ENCODE measurements around the gene PPP4C. TPM values are rescaled to one million over a fixed set of nuclear protein-coding genes. Genes with fewer than 3 reads are reported as not detected.
"Not testable (repeated sequence)": the region's sequence is repeated elsewhere in the genome, so short reads cannot be mapped to it uniquely, and the experiment has no call there.

PPP4C gene
- total RNA-seq, 1 donor from 2014 or later: 98.4 TPM

DNA sequence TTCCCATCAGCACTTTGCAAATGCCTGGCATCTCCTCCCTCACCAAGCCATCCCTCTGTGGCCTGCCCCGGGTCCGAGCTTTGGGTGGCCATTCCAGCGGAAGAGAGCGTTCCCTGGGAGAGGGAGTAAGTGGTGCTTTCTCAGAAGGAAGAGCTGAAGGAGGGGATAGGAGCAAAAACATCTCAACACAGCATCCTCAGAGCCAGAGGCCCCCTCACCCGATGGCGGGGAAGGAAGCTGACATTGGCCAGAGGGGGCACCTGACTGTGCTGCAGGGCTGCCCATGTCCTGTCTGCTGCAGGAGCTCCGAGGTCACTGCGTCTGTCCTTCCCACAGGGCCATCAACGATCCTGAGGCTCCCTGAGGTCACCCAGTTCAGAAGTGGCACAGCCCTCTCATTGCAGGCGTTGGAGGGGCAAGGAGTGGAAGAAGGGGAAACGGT, 44.3 kb upstream of the PPP4C start:
- no peak for DNase-seq (ENCODE audit: low read depth)
- no peak overlapping the region for H3K4me3 ChIP-seq (ENCODE audit: low read depth, low read length)
- TF ChIP-seq, protein P1, sequence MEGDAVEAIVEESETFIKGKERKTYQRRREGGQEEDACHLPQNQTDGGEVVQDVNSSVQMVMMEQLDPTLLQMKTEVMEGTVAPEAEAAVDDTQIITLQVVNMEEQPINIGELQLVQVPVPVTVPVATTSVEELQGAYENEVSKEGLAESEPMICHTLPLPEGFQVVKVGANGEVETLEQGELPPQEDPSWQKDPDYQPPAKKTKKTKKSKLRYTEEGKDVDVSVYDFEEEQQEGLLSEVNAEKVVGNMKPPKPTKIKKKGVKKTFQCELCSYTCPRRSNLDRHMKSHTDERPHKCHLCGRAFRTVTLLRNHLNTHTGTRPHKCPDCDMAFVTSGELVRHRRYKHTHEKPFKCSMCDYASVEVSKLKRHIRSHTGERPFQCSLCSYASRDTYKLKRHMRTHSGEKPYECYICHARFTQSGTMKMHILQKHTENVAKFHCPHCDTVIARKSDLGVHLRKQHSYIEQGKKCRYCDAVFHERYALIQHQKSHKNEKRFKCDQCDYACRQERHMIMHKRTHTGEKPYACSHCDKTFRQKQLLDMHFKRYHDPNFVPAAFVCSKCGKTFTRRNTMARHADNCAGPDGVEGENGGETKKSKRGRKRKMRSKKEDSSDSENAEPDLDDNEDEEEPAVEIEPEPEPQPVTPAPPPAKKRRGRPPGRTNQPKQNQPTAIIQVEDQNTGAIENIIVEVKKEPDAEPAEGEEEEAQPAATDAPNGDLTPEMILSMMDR (conservative IDR thresholded peaks at IDR 0.05; ENCODE audit: low read depth, low read length): no peak

GRCh38 chr16:30032083-30032819, 43.5 kb upstream of the PPP4C start:
- TF ChIP-seq, protein P1 (conservative IDR thresholded peaks at IDR 0.05; ENCODE audit: low read depth, low read length): peak; percentile 91
- no peak for DNase-seq (ENCODE audit: low read depth)
- H3K4me3 ChIP-seq (ENCODE audit: low read depth, low read length): no peak overlapping the region

DNA sequence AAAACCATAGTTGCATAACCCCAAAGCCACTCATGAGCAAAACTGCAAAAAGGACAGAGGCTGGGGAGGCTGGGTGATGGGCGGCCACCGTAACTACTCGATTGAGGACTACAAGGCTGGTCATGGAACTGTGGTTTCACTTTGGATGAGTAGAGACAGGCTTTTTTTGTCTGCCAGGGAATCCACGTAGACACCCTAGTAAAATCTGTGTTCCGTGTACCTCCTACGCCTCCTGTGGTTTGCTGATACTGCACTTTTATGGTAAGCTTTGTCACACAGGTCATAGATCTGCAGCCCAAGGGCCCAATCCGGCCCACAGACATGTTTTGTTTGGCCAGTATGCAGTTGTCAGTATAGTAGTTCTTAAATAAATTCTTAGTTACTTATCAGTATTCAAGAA, 42.5 kb upstream of the PPP4C start:
- TF ChIP-seq, protein P1 (conservative IDR thresholded peaks at IDR 0.05; ENCODE audit: low read depth, low read length): no peak
- DNase-seq (ENCODE audit: low read depth): no peak
- H3K4me3 ChIP-seq (ENCODE audit: low read depth, low read length): no peak overlapping the region

- DNase-seq (ENCODE audit: low read depth): no peak
- TF ChIP-seq, protein P1 (conservative IDR thresholded peaks at IDR 0.05; ENCODE audit: low read depth, low read length): no peak
These were observed 35.6 kb upstream of the PPP4C start for GRCh38 chr16:30040221-30040620.

GRCh38 chr16:30040690-30041089, 35.1 kb upstream of the PPP4C start:
- not testable (repeated sequence) for H3K4me3 ChIP-seq (ENCODE audit: low read depth, low read length); DNase-seq (ENCODE audit: low read depth)

More at GRCh38 chr16:30040221-30040620, 35.6 kb upstream of the PPP4C start:
- no peak overlapping the region for H3K4me3 ChIP-seq (ENCODE audit: low read depth, low read length)

DNA sequence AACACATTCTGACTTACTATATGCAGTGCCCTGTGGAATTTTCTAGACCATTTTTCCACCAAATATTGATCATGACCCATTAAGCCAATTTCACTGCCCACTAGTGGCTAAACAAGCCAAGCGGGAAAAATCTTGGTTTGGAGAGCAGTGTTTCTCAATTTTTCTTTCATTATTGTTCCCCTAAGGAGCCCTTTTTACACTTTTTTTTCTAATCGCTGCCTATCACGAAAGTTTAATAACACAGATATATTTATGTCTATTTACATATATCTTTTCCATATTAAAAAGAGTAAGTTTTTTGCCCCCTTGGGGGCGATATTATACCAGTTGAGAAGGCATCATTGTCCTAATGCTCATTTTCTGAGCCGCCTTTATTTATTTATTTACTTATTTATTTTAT, 34.0 kb upstream of the PPP4C start:
- no peak for DNase-seq (ENCODE audit: low read depth)
- TF ChIP-seq, protein P1 (conservative IDR thresholded peaks at IDR 0.05; ENCODE audit: low read depth, low read length): peak; percentile 56
- H3K4me3 ChIP-seq (ENCODE audit: low read depth, low read length): no peak overlapping the region

- TF ChIP-seq, protein P1 (conservative IDR thresholded peaks at IDR 0.05; ENCODE audit: low read depth, low read length): no peak
- H3K4me3 ChIP-seq (ENCODE audit: low read depth, low read length): no peak overlapping the region
- DNase-seq (ENCODE audit: low read depth): no peak
These were observed 29.6 kb upstream of the PPP4C start for GRCh38 chr16:30046178-30046577.
